OCI-LY7 (cell line): Measurements from ENCODE around the gene NCF1. TPM values are rescaled to one million over a fixed set of nuclear protein-coding genes. Genes with fewer than 3 reads are reported as not detected.
"Not testable (repeated sequence)": the region's sequence is repeated elsewhere in the genome, so short reads cannot be mapped to it uniquely, and the experiment has no call there.

Source experiments
- Bru-seq: library from RNA; stranded (reverse); fragments of 400-500 nt; gene quantifications from one replicate; lab custom pipeline; 2021; lab: Mats Ljungman, UMichigan
- BruChase-seq, 2 experiments: library from RNA; stranded (reverse); fragments of 400-500 nt; gene quantifications; one replicate each; lab custom pipeline; 2021; lab: Mats Ljungman, UMichigan
- BruUV-seq: library from RNA; stranded (reverse); fragments of 400-500 nt; replicated peaks from 2 replicates; lab custom pipeline; 2021; lab: Mats Ljungman, UMichigan
- CTCF ChIA-PET: fragments of 300-600 bp; sonication (Branson Sonifier 250); formaldehyde crosslinking; loops from one replicate; lab custom pipeline; 2022; ENCODE audit warnings: antibody characterized with exemption; ENCODE audit not compliant: unreplicated experiment; lab: Charles Lee
- POLR2A ChIA-PET: fragments of 300-600 bp; sonication (Branson Sonifier 250); formaldehyde crosslinking; loops from one replicate; lab custom pipeline; 2022; ENCODE audit warnings: antibody characterized with exemption; lab: Charles Lee
- DNase-seq: peaks from one replicate; pipeline ENCODE4 v3.0.0-alpha.2; 2015; ENCODE audit warnings: low spot score
- H2AFZ ChIP-seq: fragments of 200-600 bp; sonication (generic), shearing (Covaris generic); 2 replicates; pipeline ENCODE4 v1.6.1; 2014; ENCODE audit warnings: mild to moderate bottlenecking, antibody characterized with exemption, low read length, moderate library complexity
- H3K27ac ChIP-seq: fragments of 200-600 bp; sonication (generic); 2 replicates; pipeline ENCODE4 v1.5.1; 2014; ENCODE audit warnings: mixed run types, low read depth, mild to moderate bottlenecking, moderate library complexity, low read length, inconsistent platforms; ENCODE audit not compliant: poor library complexity, severe bottlenecking
- H3K36me3 ChIP-seq: fragments of 200-600 bp; sonication (generic); 2 replicates; pipeline ENCODE4 v1.6.1; 2014; ENCODE audit warnings: mild to moderate bottlenecking, antibody characterized with exemption, low read length, moderate library complexity, mixed read lengths; ENCODE audit not compliant: insufficient read depth
- H3K4me1 ChIP-seq: fragments of 200-600 bp; sonication (generic); 2 replicates; pipeline ENCODE4 v1.5.1; 2014; ENCODE audit warnings: mild to moderate bottlenecking, low read length; ENCODE audit not compliant: insufficient read depth, poor library complexity, severe bottlenecking
- H3K4me2 ChIP-seq: fragments of 200-600 bp; sonication (generic); 2 replicates; pipeline ENCODE4 v1.6.1; 2014; ENCODE audit warnings: mild to moderate bottlenecking, low read length
- H3K4me3 ChIP-seq: fragments of 200-600 bp; sonication (generic); 2 replicates; pipeline ENCODE4 v1.5.1; 2014; ENCODE audit warnings: mild to moderate bottlenecking, low read depth, low read length; ENCODE audit not compliant: poor library complexity, severe bottlenecking
- H3K79me2 ChIP-seq: fragments of 200-600 bp; sonication (generic); 2 replicates; pipeline ENCODE4 v1.6.1; 2016; ENCODE audit warnings: low read depth, mild to moderate bottlenecking, low read length, moderate library complexity, mixed read lengths; ENCODE audit not compliant: insufficient read depth
- H3K9me2 ChIP-seq: fragments of 200-600 bp; sonication (generic); 2 replicates; pipeline ENCODE4 v1.6.1; 2016; ENCODE audit warnings: mild to moderate bottlenecking, low read length, mixed read lengths; ENCODE audit not compliant: insufficient read depth
- H3K9me3 ChIP-seq: fragments of 200-600 bp; sonication (generic); 2 replicates; pipeline ENCODE4 v1.6.1; 2014; ENCODE audit warnings: mild to moderate bottlenecking, mixed run types, low read length, mixed read lengths
- H4K20me1 ChIP-seq: fragments of 200-600 bp; sonication (generic); 2 replicates; pipeline ENCODE4 v1.6.1; 2014; ENCODE audit warnings: mild to moderate bottlenecking, antibody characterized with exemption, low read length, moderate library complexity, mixed read lengths; ENCODE audit not compliant: insufficient read depth
- EZH2phosphoT487 ChIP-seq: fragments of 200-600 bp; sonication (generic); IDR thresholded peaks from 2 replicates; pipeline ENCODE4 v1.6.1; 2018; ENCODE audit warnings: low read depth, borderline replicate concordance, mild to moderate bottlenecking, mixed run types, antibody characterized with exemption, low read length, moderate library complexity, mixed read lengths
- intact Hi-C: fragments of 100-400 bp; cut with micrococcal nuclease; formaldehyde crosslinking; loops from one replicate; pipeline ENCODE4 v1.10.0; 2022; ENCODE audit not compliant: unreplicated experiment
- long read RNA-seq: library from polyadenylated mRNA; stranded (forward); transcript quantifications from one replicate; pipeline ENCODE4 v2.0.0, GENCODE V29; 2022
- total RNA-seq, 2 experiments: library from RNA; depleted of rRNA in 1 of 2; stranded (reverse); fragments of >200 nt in 1 of 2; shearing (Covaris generic) in 1 of 2; gene quantifications; 2 replicates each; pipeline ENCODE4 v1.2.3, GENCODE V29; 2014 to 2022
- TF ChIP-seq, protein P1 (sequence below): fragments of 200-600 bp; sonication (generic); conservative IDR thresholded peaks from 2 replicates; pipeline ENCODE4 v1.5.1; 2014; ENCODE audit warnings: mild to moderate bottlenecking, antibody characterized with exemption, low read length, moderate library complexity, mixed read lengths

NCF1 gene
- 23.3 and 31.9 TPM in 2 replicates for total RNA-seq (2014; rRNA removed; shearing (Covaris generic))
- total RNA-seq (2022): 96.0 and 100 TPM in 2 replicates
- percentile 52 among the genes with signal in this experiment for Bru-seq, nascent RNA
- BruChase-seq, experiment 1, labeled RNA remaining after a 6-hour chase: percentile 57 among the genes with signal in this experiment
- BruChase-seq, experiment 2, labeled RNA remaining after a 2-hour chase: percentile 54 among the genes with signal in this experiment
- long read RNA-seq, transcript NCF1-201 (11 exons, 1,396 nt): major isoform, 97 of 131 reads
- long read RNA-seq, partial matches to known transcripts: 18 of 131 reads
- long read RNA-seq, other reads (novel, unspliced or antisense): 16 of 131 reads

DNA sequence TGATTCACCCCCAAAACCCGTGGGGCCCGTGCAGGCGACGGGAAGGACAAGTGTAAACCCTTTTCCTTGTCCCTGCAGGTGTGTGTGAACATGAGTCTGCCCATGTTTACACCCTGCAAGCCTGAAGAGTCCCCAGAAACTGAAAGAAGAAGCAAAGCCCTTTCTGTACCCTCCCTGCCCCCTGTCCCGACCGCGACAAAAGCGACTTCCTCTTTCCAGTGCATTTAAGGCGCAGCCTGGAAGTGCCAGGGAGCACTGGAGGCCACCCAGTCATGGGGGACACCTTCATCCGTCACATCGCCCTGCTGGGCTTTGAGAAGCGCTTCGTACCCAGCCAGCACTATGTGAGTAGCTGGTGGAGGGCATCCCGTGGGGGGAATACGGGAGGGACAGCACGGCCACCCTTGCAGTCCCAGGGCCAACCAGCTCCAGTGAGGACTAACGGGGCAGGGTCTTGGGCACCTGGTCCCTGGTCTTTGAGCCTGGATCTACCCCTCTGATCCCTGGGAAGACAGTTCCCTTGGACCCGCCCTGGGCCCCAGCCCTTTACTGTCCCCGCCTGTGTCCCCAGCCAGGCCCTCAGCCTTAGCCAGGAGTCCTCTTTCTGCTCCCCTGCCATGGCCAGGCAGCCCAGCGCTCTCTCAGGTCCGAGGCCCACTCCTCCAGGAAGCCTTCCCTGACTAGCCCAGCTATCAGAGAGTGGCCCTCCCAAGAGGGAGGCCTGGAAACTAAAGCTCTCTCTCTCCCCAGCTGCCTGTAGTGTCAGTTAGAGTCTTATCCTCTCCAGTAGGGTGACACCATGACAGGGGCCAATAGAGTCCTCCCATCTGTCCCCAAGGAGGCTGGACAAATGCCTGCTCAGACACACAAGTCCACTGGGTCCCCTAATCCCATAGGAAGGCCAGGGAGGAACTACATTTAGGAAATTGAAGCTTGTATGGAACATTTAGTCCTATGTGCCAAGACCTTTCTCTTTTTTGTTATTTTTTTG, at the start of gene NCF1:
TSS of gene NCF1 (plus strand) at position 252 of the 991 bp plus-strand sequence. CDS start at position 273, 21 bp downstream.
- POLR2A ChIA-PET, H3K36me3 ChIP-seq, H3K4me2 ChIP-seq, H3K4me1 ChIP-seq, H3K27ac ChIP-seq, H3K79me2 ChIP-seq, H3K9me2 ChIP-seq, DNase-seq, H4K20me1 ChIP-seq, H3K9me3 ChIP-seq, H3K4me3 ChIP-seq, BruUV-seq, CTCF ChIA-PET, intact Hi-C loops, H2AFZ ChIP-seq: not testable (repeated sequence)

DNA sequence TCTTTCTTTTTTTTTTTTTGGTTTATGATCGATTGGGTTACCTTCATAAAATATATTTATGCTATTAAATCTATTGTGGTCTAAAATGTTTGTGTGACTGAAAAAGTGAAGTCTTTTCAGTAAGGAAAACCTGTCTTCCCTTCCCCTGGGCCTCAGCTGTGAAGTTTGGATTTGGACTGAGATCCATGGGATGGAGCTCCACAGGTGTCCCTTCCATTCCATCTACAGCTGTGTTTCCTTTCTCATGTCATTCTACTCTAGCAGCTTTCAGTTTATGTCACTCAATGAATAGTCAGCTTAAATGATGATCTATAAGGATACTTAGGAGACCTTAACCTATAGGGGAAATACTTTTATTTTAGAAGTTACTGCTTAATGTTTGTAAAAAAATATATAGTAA, 48.0 kb upstream of the NCF1 start:
- no peak for TF ChIP-seq EZH2phosphoT487
- TF ChIP-seq, protein P1, sequence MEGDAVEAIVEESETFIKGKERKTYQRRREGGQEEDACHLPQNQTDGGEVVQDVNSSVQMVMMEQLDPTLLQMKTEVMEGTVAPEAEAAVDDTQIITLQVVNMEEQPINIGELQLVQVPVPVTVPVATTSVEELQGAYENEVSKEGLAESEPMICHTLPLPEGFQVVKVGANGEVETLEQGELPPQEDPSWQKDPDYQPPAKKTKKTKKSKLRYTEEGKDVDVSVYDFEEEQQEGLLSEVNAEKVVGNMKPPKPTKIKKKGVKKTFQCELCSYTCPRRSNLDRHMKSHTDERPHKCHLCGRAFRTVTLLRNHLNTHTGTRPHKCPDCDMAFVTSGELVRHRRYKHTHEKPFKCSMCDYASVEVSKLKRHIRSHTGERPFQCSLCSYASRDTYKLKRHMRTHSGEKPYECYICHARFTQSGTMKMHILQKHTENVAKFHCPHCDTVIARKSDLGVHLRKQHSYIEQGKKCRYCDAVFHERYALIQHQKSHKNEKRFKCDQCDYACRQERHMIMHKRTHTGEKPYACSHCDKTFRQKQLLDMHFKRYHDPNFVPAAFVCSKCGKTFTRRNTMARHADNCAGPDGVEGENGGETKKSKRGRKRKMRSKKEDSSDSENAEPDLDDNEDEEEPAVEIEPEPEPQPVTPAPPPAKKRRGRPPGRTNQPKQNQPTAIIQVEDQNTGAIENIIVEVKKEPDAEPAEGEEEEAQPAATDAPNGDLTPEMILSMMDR: no peak

DNA sequence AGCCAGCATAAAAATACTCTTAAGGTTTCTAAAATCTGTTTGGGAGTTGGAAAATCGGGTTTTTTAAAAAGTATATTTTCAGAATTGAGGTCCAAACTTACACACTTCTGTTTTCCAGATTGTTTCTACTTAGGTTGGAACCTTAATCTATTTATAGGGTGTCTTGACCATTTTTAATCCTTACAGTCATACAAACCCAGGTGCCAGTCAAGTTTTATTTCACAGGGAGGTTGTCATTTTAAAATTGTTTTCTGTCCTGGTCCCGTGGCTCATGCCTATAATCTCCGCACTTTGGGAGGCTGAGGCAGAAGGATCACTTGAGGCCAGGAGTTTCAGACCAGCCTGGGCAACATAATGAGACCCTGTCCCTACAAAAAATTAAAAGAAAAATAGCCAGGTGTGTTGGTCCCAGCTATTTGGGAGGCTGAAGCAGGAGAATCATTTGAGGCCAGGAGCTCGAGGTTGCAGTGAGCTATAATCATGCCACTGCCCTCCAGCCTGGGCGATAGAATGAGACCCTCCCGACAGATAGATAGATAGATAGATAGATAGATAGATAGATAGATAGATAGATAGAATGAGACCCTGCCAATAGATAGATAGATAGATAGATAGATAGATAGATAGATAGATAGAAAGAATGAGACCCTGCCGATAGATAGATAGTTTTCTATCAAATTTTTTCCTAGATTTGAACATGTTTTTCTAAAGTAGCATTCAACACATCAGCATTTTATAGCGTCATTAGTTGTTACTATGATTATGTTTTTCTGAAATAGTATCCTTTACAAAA, 47.3 kb upstream of the NCF1 start:
- Histone ChIP-seq H3K9me2 (no peaks in the 10 kb centered on the region), H3K4me1 (no peaks in the 10 kb centered on the region), H4K20me1 (no peaks in the 10 kb centered on the region), H3K79me2 (no peaks in the 10 kb centered on the region), H2AFZ (no peak overlapping the region), H3K4me3 (no peak overlapping the region), H3K9me3 (no peaks in the 10 kb centered on the region), H3K36me3 (peaks cover 45% of the 10 kb centered on the region), H3K4me2 (no peak overlapping the region), H3K27ac (no peak overlapping the region)
- TF ChIP-seq, protein P1: no peak
- no peak for TF ChIP-seq EZH2phosphoT487
- POLR2A ChIA-PET: interaction anchor here (1.0 kb wide), 1 partner anchor 9 kb away, joined by 4 read pairs; no protein-coding TSS in a partner anchor
- BruUV-seq: no TSS peak
- CTCF ChIA-PET: no interaction called here
- intact Hi-C loops: no loop called here
- no peak for DNase-seq

More for the DNA sequence above, 48.0 kb upstream of the NCF1 start:
- Histone ChIP-seq H2AFZ (no peak overlapping the region), H3K36me3 (peaks cover 51% of the 10 kb centered on the region), H3K79me2 (no peaks in the 10 kb centered on the region), H3K9me2 (no peaks in the 10 kb centered on the region), H3K4me3 (no peak overlapping the region), H4K20me1 (no peaks in the 10 kb centered on the region), H3K27ac (no peak overlapping the region), H3K4me2 (no peak overlapping the region), H3K4me1 (no peaks in the 10 kb centered on the region), H3K9me3 (no peaks in the 10 kb centered on the region)
- intact Hi-C loops: no loop called here
- no TSS peak for BruUV-seq
- CTCF ChIA-PET: no interaction called here
- POLR2A ChIA-PET: interaction anchor here (1.0 to 1.4 kb wide), 2 partner anchors 9 to 25 kb away, joined by 3 to 4 read pairs; no protein-coding TSS in a partner anchor
- DNase-seq: no peak

DNA sequence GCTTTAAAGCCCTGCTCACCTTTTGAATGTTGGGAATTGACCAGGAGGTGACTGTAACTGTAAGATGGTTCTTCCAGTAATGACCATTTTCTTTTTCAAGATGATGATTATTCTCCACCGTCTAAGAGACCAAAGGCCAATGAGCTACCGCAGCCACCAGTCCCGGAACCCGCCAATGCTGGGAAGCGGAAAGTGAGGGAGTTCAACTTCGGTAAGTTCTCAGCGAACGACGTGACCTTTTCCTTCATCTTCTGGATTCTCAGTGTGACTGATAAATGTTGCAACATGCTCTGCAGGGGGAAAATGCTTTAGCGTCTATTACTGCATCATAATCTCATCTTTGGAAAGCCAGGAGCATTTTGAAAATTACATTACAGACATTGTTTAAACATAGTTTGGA, 45.1 kb upstream of the NCF1 start:
- H3K9me2 ChIP-seq, DNase-seq, H3K4me1 ChIP-seq, intact Hi-C loops, H3K79me2 ChIP-seq, H4K20me1 ChIP-seq, H3K4me2 ChIP-seq, POLR2A ChIA-PET, CTCF ChIA-PET, H2AFZ ChIP-seq, H3K9me3 ChIP-seq, BruUV-seq, H3K27ac ChIP-seq, H3K4me3 ChIP-seq: not testable (repeated sequence)
- peaks cover 27% of the 10 kb centered on the region for H3K36me3 ChIP-seq
